ENCODE measurements around the gene TDRD1.

- TF ChIP-seq CTCF (IDR thresholded peaks at IDR 0.05) (no peak), EZH2 (IDR thresholded peaks at IDR 0.05; ENCODE audit: borderline replicate concordance, insufficient read depth, low read depth, low read length, poor library complexity, severe bottlenecking) (no peak)
These were observed 76.1 kb downstream of the TDRD1 start for GRCh38 chr10:114255227-114255626.

Data from B cell (primary cell).